ENCODE results near the gene LRP5.

The LRP5 gene

DNA sequence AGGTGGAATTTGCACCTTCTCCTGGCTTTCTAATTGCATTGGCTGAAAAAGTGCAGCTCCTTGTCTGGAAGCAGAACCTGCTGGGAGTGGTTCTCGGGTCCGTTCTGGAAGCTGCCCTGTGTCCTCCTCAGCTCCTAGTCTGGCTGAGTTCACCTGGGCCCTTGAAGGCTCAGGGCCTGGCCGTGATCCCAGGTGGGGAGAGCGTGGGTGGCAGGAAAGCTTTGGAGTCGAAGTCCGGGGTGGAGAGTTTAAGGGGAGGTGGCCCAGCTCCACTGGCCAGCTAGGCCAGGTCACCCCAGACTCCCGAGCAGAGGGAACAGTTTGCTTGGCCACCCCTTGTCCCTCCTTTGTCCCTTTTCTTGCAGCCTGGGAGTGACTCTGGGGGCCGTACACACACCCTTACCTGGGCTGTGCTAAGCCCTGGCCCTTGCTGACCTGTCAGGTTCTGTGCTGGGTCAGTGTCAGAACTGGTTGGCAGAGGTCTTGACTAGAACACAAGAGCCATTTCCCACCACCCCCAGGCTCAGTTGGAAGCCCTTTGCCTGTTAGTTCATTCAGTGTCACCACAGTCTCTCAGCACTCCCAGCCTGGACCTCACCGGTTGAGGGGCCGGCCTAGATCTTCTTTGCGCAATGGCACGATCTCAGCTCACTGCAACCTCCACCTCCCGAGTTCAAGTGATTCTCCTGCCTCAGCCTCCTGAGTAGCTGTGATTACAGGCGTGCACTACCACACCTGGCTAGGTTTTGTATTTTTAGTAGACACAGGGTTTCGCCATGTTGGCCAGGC is 37.3 kb downstream of the LRP5 start:
- no peak for DNase-seq

DNA sequence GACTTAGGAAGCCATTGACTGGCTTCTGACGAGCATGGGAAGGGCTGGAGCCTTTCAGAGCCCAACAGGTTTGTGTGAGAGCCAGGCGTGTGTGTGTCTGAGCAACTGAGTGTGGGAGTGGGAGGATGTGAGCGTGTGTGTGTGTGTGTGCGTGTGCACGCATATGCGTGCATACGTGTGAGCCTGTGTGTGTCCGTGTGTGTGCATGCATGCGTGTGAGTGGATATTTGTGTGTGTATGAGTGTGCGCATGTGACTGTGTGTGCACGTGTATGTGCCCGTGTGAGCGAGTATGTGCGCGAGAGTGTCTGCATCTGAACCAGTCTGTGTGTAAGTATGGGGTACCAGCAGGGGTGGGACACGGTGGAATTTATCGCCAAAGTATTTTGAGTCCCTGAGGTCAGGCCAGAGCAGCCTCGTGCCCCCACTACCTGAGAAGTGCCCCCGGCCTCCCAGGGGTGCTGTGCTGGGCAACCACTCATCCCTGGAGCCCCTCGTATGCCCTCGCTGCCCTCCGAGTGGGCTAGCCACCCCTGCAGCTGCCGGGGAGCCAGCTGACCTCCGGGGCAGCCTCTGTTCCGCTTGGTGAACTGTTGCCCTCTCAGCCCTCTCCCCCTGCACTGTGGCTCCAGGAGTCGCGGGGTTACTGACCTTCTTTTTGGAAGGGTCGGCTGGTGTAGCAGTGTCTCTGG is 38.5 kb downstream of the LRP5 start:
- no peak for DNase-seq

DNA sequence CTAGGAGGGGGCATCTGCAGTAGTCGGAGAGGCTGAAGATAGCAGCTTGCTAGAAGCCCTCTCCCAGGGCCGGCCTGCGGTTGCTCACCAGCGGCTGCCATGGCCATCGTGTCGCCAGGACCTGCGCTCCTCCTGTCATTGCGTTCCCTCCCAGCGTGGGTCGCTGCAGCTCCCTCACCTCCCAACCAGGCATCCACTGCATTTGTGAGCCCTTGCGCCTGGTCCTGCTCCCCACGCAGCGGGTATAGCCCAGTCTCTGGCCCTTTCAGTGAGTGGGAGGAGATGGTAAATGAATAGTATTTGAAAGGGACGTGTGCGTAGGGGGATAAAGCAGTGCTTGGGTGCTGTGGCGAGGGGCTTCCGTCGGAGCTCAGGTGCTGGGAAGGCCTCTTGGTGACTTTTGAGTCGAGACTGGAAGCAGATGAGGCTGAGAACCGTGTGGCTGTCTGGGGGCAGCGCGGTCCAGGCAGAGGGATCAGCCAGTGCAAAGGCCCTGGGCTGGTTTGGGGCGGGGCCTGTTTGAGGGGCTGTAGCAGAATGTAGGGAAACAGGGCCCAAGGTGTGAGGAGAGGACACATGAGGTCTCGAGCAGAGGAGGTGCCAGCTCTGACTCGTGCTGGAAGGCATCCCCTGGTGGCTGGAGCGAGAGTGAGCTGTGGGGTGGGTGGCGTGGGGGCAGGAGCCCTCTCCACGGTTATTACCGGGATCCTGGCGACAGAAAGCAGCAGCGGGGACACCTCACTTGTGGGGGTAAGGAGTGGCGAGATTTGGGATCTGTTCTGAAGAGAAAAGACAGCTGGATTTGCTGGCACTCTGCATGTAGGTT is 39.3 kb downstream of the LRP5 start:
- DNase-seq, result no peak

DNA sequence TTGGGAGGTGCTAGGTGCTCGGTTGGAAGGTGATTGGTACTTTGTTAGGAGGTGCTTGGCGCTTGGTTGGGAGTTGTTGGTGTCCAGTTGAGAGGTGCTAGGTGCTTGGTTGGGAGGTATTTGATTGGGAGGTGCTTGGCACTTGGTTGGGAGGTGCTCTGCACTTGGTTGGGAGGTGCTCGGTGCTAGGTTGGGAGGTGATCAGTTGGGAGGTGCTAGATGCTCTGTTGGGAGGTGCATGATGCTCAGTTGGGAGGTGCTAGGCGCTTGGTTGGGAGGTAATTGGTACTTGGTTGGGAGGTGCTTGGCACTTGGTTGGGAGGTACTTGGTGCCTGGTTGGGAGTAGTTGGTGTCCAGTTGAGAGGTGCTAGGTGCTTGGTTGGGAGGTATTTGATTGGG is 40.2 kb downstream of the LRP5 start:
- DNase-seq, result no peak

DNA sequence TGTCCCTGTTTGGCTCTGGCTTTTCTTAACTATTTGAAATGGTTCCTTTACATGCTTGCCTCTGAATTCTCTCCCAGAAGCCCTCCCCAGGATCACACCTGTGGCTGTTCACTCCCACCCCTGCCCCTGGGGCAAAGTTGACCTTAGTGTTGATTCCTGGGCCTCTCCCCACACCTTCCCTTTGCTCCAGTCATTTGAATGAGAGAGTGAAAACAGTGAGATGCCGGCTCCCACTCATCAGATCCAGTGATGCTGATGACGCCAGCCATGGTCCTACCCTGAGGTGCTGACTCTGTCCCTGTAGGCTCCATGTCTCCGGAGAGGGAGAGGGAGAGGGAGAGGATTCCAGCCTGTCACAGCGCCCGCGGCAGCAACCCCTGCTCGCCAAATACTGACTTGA is 40.7 kb downstream of the LRP5 start:
- DNase-seq, result no peak

DNA sequence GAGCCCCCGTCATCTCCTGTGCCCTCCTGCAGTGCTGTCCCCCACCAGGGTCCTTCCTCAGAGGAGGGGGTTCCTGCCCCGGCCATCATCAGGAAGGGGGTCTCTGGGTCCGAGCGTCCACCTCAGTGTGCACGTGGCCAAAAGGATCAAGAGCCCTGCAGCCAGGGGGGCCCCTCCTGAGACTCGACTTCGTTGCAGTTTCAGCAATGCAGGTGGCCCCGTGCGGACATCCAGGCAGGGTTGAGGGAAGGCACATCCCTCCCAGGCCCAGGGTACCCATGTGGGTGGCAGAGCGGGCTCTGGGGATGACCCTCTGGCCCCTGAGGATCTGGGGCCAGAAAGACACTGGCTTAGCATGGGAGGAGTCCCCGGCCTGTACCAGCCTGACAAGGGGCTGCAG is 41.3 kb downstream of the LRP5 start:
- DNase-seq, result no peak

DNA sequence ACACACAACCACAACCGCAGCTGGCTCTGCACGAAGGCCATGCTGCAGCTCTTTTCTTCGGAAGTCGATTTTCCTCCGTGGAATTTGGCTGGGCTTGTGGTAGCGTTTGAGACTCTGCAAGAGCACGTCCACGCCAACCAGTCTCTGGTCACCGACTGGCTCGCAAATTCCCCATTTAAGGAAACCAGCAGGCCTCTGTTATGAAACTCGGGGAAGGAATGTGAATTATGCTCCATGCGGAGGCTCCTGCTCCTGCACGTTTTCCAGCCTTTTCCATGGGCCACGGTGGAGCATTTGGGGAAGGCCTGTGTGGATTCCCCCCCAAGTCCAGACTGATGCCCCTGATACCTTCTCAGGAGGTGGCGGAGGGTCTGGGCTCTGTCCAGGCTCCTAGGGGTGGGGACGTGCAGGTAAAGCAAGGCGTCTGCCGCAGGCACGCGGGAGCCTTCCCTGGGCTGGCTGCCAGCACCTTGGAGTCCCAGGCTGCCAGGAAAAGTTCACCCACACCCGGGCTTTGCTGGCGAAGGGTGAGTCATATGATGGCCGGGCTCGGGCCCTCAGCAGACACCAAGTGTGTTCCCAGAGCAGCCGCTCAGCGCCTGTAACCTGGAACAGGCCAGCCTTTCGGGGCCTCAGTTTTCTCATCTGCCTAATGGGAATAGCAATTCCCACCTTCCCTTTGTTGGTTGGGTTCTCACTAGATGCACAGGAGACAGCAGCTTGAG is 41.9 kb downstream of the LRP5 start:
- no peak for DNase-seq

DNA sequence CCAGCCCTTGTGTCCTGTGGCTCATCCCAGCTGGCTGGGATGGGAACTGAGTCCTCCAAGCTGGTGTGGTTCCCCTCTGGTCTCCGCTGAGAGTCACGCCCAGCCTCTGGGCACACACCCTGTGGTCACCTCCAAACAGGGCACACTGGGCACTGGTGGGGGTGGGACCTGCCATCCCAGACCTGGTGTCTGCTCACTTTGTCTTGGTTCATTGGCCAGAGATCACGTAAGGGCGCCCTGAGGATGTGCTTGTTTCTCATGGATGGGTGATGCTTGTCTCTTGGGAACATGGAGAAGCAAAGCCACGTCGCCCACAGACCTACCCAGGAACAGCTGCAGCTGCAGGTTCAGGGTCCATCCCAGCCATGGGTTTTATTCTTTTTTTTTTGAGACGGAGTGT is 43.1 kb downstream of the LRP5 start:
- no peak for DNase-seq

DNA sequence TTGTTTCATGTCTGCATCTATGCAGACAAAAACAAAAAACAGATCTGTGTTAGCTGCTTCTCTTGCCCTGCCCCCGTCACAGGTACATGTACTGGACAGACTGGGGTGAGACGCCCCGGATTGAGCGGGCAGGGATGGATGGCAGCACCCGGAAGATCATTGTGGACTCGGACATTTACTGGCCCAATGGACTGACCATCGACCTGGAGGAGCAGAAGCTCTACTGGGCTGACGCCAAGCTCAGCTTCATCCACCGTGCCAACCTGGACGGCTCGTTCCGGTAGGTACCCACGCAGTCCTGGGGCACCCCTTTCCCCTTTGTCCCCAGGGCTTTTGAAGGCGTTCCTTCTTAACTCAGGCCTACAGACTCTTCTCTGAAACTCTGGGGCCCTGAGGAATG is 45.2 kb downstream of the LRP5 start:
- DNase-seq, result no peak

DNA sequence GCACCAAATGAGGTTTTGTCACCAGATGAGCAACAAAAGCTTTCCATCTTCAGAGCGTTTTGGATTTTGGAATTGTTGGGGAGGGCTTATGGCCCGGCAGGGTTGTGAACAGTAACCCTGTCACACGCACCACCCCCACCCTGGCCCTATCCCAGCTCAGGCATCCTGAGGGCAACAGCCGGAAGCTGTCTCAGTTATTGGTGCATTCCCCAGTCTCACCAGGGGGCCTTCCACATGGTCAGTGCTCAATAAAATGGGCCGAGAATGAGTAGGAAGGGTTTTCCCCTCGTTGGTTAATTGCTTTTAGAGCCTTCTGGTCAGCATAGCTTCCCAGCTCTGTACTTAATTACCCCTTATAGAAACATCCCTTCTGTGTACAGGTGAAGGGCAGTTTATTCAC is 46.0 kb downstream of the LRP5 start:
- no peak for DNase-seq

DNA sequence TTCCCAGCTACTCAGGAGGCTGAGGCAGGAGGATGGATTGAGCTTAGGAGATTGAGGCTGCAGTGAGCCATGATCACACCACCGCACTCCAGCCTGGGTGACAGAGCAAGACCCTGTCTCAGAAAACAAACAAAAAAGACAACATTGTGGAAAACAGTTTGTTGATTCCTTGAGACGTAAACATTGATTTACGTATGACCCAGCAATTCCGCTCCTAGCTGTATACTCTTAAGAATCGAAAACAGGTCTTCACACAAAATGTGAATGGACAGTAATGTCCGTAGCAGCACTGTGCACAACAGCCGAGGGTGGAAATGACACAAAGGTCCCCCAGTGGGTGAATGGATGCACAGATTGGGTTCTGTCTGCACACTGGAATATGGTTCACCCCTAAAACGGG is 49.3 kb downstream of the LRP5 start:
- no peak for DNase-seq

DNA sequence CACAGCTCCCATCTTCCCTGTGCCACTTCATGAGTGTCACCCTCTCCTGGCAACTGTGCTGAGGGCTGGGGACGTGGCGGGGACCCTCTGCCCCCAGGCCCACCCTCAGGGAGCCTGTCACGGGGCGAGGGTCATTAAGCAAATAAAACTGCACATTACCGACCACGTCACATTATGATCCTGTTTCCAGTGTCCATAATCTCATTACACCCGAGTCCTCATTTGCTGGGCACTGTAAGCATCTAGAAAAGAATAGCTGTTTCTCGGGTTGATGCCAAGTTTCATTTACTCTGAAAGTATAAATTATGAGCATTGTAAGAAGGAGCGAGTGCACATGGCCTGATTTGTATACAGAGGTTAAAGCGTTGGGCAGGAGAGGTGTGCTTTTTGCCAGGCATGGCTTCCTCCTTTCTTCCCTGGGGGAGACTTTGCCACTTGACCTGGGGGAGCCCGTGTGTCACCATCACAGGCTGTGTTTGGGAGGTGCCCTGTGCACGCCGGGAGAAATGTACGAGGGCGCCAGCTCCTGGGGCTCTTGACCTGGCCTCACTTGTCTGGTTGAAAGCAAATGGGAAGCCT is 50.5 kb downstream of the LRP5 start:
- no peak for DNase-seq

DNA sequence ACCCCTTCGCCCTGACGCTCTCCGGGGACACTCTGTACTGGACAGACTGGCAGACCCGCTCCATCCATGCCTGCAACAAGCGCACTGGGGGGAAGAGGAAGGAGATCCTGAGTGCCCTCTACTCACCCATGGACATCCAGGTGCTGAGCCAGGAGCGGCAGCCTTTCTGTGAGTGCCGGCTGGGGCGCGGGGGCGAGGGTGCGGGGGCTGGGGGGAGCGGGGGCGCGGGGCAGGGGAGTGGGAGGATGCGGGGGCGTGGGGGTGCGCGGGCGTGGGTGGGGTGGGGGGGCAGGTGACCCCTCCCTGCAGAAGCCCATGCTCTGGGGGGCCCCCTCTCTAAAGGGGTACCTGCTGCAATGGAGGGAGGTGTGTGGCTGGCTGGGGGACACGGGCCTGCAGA is 51.4 kb downstream of the LRP5 start:
- no peak for DNase-seq

DNA sequence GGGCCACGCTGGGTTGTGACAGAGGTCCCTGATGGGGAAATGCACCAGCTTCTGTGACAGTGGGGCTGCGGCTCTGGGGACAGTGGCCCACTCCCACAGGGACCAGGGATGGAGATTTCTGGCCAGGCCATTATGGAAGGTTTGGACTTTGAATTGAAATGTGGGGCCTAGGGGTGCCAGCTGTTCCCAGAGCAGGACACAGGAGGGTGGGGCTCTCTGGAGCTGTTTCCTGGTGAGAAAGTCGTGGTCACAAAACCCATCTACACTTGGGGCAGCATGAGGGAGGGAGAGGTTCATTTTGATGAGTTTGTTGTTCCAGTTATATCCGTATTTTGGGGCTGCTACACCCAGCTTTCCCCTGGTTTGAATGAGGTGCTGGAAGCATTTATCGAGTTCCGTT is 52.2 kb downstream of the LRP5 start:
- no peak for DNase-seq

DNA sequence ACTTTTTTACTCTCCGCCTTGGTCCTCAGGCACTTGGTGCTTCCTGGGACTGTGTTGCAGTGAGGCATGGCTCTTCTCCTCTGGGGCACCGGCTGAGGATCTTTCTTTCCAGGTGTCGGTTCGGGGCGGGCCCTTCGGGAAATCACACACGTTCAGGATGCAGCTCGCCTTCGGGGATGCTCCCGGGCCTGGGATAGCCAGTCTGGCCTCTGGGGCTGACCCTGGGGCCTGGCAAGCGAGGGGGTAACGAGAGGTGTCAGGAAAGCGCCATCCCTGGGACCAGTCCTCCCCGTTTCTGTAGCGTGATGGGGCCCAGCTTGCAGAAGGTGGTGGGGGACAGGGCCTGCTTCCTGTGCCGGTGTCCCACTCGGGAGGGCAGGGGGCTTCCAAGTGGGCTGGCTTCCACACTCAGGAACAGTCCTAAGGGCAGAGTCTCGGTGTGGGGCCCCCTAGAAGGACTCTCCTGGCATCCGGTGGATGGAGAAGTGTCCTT is 53.6 kb downstream of the LRP5 start:
- no peak for DNase-seq

DNA sequence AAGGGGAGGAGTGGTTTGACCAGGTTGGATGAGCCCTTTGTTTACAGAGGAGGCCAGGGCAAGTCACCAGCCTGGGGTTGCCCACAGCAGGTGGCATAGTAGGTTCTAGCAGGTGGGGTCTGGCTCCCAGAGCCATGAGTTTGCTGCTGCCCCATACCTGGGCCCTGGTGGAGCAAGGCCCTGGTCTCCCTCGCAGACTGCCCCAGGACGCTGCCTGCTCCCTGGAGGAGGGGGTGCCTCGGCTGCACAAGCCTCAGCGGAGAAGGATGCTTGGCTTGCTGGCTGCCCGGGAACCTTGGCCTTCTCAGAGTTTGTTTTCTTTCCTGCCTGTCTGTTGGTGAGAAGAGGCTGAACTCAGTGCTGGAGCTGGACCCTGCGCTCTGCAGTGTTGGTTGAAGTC is 54.9 kb downstream of the LRP5 start:
- DNase-seq, result no peak

DNA sequence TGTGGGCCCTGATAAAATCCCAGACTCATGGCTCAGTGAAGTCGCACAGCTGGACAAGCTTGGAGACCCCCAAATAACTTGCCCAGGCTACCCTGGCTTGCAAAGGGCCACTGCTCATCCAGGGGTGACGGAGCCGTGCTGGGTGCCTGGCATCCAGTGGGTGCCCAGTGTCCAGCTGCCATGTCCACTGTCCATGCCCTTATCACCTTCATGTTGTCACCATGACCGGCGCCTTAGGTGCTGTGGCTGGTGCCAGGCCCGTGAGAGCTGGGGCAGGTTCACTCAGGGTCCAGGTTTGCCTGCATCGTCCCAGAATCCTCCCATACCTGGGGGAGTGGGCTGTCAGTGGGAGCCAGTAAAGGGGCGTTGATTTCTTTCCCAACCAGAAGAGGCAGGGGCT is 57.4 kb downstream of the LRP5 start:
- DNase-seq, result no peak

DNA sequence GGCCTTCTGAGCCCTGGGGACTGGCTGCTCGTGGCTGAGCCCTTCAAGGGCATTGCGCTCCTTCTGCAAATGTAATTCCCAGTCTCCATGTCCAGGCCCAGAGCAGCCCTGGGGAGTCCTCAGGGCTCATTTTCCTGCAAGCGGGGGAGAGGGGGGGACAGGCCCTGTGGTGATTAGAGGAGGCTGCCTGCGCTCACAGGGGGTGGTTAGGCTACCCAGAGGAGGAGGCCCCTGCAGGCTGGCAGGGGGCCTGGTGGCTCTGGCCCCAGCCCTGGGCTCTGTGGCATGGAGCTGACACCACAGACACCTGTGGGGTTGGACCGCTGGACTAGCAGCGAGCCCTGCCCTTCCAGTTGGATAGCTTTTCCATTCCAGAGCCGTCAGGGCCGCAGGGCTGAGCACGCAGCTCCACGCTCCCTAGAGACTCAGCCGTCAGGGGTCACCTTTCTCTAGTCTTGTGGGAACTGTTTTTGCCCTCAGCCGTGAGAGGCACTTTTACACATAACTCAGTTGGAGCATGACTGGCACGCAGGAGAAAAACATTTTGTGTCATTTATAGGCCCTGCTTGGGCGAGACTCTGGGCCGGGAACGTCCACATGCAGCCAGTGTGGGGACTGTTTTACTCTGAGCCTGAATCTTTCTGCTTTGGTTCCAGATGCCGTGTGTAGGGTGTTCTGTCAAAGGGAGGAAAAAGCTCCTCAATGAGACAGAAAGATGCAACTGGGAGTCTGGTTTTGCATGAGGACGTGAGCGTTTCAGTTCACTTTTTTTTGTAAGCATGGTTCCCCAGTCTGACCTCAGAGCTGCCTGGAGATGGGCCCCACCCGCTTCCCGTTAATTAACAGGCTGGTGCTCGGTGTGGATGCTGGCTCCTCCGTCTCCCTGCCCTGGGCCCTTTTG is 58.1 kb downstream of the LRP5 start:
- DNase-seq, result peak in 1 of 2 donors; percentile 9

DNA sequence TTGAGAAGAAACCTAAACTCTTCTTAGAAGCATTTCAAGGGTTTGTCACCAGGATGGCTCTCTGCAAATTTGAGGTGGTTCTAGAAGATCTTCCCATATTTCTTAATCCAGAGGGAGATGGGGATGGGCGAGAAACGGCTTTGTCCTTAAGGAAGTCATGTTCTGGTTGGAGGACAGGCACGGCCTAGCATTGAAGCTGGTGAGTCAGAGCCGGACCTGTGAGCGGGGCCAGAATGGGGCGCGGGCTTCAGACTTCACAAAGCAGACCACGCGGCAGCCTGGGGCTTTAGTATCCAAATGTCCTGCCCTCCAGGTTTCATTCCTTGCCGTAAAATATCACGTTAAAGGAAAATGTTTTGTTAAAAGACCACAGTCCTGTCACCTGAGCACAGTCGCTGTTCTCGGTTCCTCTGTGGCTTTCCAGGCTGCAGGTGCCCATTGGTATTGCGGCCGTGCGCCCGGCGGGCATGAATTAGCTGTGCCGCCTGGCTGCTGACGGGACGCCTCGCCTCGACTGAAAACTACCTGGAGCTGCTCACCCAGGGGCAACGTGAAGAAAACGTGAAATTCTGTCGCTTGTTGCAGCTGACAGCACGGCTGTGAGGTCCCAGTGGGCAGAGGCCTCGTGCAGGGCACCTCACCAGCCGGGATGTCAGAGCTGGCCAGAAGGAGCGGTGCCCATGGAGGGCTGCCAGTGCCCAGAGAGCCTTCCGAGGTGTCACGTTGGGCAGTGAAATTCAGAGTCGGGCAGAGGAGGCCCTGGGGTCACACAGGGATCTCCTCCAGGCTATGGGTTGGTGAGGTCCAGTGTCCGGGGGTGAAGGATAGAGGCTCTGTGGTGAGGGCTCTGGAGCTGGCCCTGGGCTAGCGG is 59.0 kb downstream of the LRP5 start:
- DNase-seq, result no peak

DNA sequence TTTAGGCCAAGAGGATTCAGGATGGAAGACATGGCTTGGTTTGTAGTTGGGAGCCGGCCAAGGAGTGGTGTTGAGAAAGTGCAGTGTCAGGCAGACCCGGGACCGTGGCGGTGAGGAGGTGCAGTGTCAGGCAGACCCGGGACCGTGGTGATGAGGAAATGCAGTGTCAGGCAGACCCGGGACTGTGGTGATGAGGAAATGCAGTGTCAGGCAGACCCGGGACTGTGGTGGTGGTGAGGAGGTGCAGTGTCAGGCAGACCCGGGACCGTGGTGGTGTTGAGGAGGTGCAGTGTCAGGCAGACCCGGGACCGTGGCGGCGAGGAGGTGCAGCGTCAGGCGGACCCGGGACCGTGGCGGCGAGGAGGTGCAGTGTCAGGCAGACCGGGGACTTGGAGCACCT is 59.7 kb downstream of the LRP5 start:
- DNase-seq, result no peak

DNA sequence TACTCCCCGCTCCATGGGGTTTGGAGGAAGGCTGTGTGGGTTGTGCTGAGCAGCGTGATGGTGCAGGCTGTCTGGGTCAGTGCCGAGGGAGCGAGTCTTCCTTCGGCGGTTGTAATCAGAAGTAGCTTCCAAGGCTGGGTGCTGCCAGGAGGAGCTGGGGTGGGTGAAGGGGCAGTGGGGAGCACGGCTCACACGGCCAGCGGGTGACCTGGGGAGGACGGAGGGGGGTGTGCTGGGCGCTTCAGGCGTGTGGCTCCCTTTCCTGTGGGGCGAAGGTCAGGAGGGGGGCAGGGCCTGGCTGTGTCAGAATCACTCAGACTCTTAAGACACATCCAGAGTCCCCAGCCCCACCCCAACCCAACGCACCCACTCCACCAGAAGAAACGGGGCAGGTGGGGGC is 60.2 kb downstream of the LRP5 start:
- DNase-seq, result no peak

All from bone marrow (tissue), 2 donors.